Measurements from ENCODE around the gene TLCD2.
A peak's percentile ranks its signal among the peaks of the same experiment; 100 is the strongest.

Gene TLCD2

DNA sequence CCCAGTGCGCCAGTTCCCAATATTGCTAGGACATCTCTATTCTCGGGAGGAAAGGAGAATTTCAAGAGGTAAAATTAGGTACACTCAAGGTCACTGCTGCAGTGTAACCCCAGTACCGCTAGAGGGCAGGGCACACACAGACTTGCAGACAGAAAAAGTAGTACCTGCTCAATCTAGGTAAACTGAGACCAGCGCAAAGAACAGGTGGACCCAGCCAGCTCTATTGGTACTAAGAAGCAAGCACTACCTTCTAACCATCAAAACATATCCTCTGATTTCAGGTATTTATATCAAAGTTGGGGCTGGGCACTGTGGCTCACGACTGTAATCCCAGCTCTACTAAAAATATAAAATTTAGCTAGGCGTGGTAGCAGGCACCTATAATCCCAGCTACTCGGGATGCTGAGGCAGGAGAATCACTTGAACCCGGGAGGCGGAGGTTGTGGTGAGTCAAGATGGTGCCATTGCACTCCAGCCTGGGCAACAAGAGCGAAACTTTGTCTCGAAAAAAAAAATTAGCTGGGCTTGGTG, 10.7 kb upstream of the TLCD2 start:
- H3K4me3 ChIP-seq (ENCODE audit: low read depth, low read length), result no peak overlapping the region

DNA sequence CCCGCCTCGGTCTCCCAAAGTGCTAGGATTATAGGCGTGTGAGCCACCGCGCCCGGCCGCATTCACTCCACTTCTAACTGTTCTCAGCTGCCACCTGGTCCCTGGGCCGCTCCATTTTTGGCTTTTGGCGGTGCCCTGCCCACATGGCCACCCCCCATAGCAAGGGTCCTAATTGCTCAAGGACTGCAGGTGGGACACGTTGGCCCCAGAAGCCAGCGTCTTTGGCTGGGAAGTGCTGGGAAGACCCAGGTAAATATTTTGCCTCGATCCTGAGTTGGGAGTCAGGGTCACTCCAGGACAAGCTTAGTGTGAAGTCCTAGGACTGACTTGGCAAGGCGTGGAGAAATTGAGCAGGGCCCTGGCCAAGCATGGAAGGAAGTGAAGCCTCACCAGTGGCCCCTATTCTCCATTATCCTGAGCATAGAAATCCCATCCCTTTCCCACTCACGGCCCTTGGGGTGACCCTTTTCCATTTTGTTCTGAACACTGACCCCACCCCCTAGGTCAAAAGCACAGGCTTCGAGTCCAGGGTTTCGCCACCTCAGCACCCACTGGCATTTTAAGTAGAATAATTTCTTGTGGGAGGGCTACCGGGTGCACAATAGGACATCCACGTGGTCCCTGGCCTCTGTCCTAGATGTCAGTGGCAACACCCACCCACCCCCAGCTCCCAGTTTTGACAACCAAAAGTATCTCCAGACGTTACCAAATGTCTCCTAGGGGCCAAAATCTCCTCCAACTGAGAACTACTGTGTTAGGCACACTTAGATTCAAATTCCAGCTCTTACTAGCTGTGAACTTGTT, 8.4 kb upstream of the TLCD2 start:
- no peak for TF ChIP-seq CTCF (IDR thresholded peaks at IDR 0.05; ENCODE audit: low read depth, low read length)
- no peak overlapping the region for H3K4me3 ChIP-seq (ENCODE audit: low read depth, low read length)

More for the DNA sequence above, 10.7 kb upstream of the TLCD2 start:
- TF ChIP-seq CTCF (IDR thresholded peaks at IDR 0.05; ENCODE audit: low read depth, low read length), result peak; percentile 98

DNA sequence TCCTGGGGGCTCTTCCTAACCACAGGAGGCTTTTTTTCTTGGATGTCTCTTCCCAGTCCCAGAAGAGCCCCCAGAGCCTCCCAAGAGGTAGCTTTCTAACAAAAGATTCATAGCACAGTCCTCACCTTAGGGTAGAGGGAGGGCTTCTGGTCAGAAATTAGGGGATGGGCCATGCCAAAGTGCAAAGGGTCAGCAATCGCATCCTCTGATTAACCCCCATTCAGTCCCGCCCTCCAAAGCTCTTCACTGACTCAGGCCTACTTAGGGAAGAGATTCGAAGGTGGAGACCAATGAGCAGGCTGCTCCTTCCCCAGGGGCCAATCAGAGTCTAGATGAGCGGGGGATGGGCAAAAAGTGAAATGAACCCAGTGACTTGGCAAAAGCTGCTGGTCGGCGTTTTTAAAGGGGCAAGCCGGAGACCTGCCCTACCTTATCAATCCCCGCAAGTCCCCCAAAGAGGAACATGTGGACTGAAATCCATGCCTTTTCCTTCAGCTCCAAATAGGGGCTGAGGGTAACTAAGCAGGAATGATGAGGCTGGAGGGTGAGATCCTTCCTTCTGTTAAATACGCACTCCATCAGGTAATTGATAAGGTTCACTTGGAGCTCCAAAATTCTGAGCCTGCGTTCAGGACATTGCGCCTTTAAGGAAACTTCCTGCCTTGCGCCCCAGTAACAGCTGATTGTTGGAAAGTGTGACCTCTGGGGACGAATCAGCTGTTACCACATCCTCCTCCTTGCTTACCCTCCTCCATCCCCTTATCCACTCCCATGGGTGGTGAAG, 6.9 kb upstream of the TLCD2 start:
- TF ChIP-seq CTCF (IDR thresholded peaks at IDR 0.05; ENCODE audit: low read depth, low read length), result no peak

GRCh38 chr17:1716076-1716911, 6.1 kb upstream of the TLCD2 start:
- peak overlapping the region; percentile 88 for H3K4me3 ChIP-seq (ENCODE audit: low read depth, low read length)
- no peak for TF ChIP-seq CTCF (IDR thresholded peaks at IDR 0.05; ENCODE audit: low read depth, low read length)

More for the DNA sequence above, 6.9 kb upstream of the TLCD2 start:
- H3K4me3 ChIP-seq (ENCODE audit: low read depth, low read length), result peak overlapping the region; percentile 78

DNA sequence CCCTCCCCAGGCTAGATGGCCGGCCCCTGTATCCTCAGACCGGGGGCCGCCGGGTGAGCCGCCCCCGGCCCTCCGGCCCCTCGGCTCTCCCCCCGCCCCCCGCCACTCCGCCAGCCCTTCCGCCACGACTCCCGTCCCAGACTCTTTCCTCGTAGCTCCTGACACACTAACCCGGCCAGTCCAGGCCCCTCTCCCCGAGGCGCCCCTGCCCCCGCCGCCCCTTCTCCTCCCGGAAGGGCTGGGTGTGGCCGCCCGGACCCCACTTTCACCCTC, 5.6 kb upstream of the TLCD2 start:
- peak overlapping the region; percentile 88 for H3K4me3 ChIP-seq (ENCODE audit: low read depth, low read length)
- no peak for TF ChIP-seq CTCF (IDR thresholded peaks at IDR 0.05; ENCODE audit: low read depth, low read length)

DNA sequence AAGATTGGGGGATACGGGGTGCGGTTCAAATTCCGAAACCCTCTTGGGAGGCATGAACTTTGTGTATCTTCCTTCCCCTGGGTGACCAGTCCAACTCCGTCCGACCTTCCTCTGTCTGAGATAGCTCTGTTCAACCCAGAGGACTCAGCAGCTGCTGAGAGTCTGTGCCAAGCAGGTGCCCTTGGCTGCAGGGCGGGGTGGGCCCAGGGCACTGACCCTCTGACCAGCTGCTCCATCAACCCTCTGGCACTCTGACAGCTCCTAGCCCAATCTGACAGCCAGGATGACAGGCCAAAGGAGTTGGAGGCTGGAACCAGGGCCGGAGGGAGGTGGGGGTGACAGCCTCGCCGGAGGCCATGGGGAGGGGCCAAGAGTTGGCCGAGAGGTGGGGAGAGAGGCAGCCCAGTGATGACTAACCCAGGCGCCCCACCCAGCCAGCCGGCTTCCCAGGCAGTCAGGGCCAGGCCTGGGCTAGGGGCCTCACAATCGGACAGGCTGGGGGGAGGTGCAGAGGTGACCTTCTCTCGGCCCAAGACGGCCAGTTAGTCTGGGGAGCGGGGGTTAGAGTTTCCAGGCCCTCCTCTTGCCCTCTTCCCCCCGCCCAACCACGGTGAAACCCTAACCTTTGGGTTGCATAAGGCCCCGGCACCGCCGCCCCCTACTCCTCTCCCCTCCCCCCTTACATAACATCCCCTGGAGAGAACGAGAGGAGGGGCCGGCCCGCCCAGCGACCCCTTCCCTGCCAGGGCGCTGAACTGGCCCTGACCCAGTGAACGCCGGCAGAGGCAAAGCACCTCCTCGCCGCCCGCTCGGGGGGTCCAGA, 5.0 kb upstream of the TLCD2 start:
- no peak for TF ChIP-seq CTCF (IDR thresholded peaks at IDR 0.05; ENCODE audit: low read depth, low read length)
- H3K4me3 ChIP-seq (ENCODE audit: low read depth, low read length), result peak overlapping the region; percentile 88

All from WI38 (cell line).